Stimulated activated CD8-positive, alpha-beta memory T cell treated with anti-CD3 and anti-CD28 coated beads, Interleukin-4, amount 100 ng/mL, for 48 hours (primary cell): Measurements from ENCODE around the gene ZNF423.
A peak's percentile ranks its signal among the peaks of the same experiment; 100 is the strongest.

Experiments
- DNase-seq: peaks from one replicate; pipeline ENCODE4 v3.0.0-alpha.2; 2020

Gene ZNF423

DNA sequence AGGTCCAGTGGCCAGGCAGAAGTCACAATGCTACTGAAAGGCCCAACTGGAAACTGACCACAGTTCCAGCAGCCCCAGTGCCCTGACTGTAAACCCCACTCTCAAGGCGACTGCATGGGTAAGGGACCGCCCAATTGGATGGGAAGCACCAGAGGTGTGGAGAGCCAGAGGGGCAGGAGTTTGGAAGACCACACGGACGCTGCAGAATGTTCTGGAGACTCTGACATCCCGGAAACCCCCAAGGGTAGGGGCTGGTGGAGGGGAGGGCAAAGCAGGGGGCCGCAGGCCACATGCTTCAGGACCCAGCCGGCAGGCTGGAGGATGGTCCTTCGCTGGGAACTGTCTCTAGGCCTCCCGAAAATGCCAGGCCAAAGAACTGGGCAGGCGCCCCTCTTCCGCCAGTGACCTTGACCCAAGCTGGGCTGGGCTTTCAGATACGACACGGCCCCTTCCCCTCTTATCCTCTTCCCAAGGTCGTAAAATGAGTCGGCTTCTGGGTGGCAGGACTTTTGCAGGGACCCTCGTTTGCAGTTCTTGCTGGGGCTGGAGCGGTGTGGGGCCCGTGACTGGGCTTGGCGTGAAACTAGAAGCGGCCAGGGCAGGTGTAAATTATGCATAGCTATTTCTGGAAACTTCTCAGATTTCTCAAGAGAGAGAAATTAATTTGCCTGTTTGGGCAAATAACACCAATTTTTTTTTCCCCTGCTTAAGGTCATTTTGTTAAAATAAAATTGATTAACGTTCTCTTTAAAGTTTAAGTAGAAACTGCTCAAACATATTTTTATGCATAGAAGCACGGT, 372.1 kb downstream of the ZNF423 start:
- no peak for DNase-seq

DNA sequence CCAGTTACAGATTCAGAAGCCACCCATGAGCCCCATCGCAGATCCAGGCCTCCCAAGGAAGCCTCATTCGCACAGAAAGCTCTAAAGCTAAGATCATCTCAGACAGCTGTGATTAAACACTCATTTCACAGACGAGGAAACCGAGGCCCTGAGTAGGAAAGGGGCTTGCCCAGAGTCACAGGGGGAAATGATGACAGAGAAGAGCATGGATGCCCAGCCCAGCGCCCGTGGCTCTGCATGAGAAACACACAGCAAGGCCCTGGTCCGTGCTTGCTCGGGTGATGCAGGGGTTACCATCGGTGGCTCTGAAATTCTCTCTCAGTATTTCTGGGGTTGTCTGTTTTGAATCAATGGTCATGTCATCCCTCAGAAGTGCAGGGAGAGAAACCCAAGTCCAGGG, 372.7 kb downstream of the ZNF423 start:
- DNase-seq, result no peak

DNA sequence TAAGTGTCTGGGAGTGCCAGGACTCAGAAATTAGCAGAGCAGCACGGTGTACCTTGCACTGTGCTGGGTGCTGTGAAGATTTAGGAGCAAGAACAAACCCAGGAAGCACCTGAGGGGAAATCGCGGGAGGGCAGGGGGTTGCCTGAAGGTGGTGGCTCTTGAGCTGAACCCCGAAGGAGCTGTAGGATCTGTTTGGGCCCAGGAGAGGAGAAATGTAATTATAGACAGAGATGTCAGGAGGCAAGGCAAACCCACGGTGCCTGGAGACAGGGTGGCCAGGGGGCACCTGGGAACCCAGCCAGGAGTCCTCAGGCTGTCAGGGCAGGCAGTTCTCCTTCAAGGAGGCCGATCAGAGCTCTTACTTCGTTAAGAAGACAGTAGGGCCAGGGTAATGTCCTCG, 373.2 kb downstream of the ZNF423 start:
- DNase-seq, result no peak

DNA sequence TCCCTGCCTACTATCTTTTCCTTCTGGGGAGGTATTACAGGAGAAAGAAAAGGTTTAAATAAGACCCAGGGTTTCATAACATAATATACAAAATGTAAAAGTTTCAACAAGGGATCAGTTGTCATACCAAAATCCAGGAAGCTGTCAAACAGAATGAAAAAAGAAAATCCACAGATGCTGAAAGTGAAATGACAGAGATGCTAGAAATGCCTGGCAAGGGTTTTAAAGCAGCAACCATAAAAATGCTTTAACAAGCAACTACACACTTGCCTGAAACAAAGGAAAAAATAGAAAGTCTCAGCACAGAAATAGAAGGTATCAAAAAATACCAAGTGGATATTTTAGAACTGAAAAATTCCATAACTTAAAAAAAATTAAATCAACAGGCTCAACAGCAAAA, 377.3 kb downstream of the ZNF423 start:
- DNase-seq, result no peak

DNA sequence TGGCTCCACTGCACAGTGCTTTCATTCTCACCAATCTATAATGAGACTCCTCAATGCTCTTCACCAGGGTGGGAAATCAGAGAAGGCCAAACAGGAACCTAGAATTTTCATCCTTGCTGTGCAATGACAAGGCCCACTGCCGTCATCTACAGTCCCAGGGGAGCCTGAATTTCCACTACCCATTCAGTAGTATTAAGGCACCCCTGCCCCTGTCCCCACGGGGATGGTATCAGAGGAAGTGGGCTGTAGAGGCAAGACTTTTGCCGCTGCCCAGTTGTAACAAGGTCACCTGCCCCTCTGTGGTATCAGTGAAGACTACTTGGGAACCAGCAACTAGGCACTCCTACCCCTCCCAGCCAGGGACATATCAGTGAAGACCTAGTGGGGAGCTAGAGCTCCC, 377.8 kb downstream of the ZNF423 start:
- DNase-seq, result no peak

DNA sequence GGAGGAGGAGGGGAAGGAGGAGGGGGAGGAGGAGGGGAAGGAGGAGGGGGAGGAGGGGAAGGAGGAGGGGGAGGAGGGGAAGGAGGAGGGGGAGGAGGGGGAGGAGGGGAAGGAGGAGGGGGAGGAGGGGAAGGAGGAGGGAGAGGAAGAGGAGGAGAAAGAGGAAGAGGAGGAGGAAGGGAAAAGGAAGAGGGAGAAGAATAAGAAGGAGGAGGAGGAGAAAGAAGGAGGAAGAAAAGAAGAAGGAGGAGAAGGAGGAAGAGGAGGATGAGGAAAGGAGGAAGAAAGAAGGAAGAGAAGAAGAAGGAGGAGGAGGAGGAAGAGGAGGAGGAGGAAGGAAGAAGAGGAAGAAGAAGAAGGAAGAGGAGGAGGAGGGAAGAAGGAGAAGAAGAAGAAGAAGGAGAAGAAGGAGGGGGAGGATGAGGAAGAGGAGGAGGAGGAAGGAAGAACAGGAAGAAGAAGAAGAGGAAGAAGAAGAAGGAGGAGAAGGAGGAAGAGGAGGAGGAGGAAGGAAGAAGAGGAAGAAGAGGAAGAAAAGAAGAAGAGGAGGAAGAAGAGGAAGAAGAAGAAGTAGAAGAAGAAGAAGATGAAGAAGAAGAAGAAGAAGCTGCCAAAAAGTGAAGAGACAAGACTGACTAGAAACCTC, 378.5 kb downstream of the ZNF423 start:
- no peak for DNase-seq

DNA sequence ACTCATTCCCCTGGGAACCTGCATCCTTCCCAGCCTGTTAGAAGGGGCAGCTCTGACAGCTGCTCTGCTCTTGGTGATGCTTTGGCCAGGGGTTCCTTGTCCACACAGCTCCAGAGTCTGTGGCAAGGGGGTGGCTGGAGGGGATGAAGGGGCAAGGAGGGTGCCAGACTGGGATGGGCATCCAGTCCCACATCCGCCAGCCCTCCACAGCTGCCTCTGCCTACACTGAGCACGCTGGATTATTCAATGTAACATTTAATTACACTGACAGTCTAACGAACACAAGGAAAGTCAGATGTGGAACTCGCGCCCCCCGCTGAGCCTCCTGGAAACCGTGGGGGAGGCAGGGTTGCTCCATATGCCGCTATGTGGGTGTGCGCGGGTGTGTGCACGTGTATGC, 381.2 kb downstream of the ZNF423 start:
- no peak for DNase-seq

DNA sequence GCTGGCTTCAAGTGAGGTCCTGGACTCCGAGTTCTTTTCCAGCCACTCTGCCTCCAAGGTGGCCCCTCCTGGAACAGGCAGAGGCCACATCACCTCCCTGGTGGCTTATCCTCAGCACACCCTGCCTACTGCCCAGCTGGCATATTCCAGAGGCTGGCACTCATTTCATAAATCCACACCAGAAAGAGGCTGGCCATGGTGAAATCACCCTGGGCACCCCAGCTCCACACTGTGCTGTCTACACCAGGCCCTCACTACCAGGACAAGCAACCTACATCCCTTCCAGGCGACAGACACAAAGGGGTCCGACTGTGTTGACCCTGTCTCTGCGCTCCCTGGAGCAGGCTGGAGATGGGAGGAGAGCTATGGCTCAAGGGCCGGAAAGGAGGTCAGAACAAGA, 382.1 kb downstream of the ZNF423 start:
- DNase-seq, result no peak

DNA sequence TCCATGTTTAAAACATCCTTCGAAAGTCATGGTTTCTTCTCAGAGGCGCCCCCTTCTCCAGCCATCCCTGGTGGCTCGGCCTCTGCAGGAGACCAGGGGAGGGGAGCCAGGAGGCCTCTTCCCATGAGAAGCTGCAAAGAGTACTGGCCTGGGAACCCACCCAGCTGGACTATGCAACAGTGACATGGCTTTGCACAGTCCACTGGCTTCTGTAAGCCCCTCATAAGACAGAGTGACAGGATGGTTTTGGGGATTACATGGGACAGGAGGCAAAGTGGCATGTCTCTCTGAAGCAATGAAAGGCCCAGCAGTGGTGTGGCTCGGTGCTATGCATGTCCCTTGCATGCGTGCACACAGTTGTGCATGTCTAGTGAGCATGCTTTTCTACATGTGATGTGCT, 382.8 kb downstream of the ZNF423 start:
- DNase-seq, result no peak

DNA sequence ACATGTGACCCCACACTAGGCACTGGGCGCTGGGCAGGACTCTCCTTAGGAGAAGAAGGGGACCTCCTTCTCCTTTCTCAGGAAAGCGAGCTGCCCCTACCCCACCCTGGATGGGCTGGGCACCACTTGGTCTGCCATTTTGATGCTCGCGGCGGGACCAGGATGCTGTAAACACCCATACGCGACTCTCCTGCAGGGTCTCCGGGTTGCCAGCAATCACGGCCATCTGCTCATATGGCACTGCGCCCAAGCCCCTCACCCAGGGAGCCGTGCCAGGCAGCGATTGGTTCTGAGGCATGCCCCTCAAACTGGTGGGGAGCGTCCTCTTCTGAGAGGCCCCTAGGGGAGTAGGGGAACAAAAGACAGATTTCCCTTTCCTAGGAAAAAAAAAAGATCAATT, 383.3 kb downstream of the ZNF423 start:
- DNase-seq, result peak; percentile 7

DNA sequence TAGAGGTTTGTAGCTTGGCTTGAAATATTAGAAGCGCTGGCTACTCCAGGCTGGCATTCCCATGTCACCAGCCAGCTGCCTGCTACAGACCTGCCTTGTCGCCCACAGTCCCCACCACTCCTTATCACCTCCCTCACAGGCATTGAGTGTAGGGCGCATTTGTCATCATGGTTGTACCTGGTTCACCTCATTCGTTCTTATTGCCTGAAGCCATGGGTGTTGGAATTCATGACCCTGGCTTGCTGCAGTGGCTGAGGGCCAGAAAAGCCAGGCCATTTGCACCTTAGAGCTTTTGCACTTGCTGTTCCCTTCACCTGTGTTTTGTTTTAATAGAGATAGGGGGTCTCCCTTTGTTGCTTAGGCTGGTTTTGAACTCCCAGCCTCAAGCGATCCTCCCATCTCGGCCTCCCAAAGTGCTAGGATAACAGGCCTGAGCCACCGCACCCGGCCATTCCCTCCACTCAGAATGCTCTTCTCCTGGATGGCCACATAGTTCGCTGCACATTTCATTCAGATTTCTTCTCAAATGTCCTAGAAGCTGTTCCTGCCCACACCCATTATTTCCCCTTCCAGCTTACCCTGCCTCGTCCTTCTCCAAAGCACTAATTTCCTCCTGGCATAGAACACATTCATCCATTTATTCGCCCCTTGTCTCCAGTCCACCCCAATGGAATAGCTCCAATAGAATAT, 384.7 kb downstream of the ZNF423 start:
- DNase-seq, result peak; percentile 6

DNA sequence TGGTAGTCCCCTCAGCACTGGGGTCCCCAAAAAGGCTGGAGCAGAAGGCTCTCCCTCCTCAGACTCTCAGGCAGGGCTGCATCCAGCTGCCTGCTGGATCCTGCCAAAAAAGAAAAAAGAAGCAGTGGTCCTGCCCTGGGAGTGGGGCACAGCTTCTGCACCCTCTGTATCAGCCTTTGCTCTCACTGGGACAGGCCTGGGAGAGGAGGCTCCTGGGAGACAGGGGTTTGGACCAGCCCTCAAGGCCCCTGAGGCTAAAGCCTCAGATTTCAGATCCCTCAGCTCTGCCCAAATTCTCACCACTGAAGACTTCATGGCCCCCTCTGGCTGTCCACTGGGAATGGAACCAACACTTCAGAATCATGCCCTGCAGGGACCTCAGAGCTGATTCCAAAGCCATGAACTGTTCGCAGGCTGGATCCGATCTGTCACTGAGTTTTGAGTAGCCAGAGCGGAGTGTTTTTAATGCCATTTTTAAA, 385.4 kb downstream of the ZNF423 start:
- DNase-seq, result peak; percentile 10

DNA sequence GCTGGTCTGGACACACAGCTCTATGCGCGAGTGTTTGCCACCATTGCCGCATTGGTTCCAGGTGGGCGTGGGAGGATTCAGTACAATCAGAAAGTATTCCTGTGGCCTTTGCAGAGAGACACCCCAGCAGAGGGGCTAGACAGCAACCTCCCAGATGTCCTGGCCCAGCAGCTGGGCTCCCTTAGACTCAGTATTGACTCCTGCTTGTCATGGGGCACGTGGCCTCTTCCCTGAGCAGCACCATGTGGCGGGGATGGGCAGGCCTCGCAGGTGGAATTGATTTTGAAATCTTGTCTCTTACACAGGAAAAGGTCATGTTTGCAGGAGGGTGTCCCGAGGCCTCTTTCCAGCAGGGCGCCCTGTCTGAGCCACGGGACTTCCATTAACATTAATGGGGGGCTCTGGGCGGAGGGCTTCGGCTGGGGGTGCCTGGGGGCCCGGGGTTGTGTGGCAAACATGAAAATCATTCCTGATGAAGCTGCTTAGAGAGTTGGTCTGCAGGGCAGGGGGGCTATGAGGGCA, 385.9 kb downstream of the ZNF423 start:
- DNase-seq, result peak; percentile 7

DNA sequence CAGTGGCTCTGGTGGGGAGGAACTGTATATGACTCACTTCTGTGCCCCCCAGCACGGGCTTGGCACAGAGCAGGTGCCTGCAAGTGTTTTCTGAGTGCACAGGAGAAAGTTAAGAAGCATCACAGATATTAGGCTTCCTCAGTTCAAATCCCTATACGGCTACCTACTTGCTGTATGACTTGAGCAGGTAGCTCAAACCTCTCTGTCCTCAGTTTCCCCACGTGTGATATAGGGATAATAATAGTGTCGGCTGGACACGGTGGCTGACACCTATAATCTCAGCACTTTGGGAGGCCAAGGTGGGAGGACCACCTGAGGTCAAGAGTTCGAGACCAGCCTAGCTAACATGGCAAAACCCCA, 386.6 kb downstream of the ZNF423 start:
- DNase-seq, result peak; percentile 8

DNA sequence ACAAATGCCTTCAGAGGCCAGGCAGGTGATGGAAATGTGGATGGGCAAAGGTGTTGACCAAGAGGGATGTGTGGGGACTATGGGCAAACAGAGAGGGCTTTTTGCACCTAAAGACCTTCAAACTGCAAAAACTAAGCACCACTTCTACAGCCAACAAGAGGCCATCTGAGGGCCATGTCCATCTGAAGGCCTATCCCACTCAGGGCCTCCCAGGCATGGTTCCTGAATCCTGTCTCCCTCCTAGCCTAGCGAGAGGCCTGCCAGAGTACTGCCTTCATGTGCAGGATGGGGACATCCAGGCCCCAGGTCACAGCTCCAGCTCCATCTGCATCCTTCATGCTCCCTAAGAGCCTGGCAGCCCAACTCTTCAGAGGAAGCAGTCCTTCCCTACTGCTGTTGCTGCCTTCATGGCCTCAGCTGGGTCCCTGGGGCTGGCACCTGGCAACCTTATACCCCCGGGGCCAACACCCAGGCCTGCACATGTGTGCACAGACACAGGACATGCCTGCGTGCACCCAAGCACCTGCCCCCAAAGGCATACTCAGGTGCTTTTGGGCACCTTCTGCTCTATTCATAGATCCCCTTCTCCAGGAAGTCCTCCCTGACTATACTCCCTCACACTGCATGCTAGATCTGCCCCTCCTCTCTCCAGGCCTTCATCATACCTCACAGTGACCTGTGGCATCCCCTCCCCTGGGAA, 387.2 kb downstream of the ZNF423 start:
- DNase-seq, result no peak

DNA sequence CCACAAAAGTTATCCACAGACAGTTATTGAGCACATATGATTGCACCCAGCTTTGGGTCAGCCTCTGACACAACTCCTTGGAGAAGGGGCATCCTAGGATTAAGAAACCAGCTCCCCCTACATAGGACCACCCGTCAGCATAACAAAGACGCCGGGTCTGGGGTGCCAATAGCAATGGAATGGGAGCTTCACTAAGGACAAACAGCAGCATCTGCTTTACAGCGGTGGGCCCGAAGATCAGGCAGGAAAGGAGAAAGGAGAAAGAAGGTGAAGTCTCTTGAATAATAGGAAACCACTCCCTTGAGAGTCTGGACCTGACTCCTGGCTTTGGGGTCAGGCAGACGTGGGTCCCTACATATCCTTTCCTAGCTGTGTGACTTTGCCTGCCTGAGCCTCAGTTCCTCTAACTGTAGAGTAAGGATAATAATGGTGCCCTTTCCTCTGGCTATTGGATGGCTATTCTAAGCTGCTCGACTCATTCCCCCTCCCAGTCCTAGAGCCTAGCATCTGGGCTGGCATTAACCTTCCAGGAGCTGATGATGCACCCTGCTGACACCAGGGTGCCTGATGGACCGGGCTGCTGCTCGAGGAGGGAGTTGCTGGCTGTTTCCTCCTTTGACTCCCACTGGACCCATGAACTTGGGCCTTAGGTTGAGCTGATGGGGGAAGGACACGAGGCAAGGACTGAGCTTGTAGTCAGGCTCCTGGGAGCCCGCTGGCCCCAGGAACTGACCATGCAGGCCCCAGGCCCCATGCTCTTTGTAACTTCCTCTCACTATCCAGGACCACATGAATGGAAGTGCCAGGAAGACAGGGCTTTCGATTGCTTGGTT, 388.2 kb downstream of the ZNF423 start:
- peak; percentile 9 for DNase-seq

DNA sequence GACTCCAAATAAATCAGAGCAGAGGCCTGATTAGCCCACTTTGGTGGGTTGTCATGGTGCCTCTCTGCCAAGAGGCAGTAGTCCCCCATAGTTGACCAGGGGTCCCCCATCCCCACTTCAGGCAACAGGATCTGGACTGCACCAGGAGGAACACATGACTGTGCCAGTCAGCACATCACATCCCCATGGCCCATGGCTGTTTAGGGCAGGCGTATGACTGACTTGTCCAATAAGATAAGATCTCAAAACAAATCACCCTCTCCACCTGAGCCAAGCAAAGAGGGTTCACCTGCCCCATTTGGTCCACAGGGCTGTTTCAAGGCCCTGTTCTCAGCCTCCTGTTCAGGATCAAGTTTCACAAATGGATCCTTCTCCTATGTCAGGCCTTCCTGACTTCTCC, 389.0 kb downstream of the ZNF423 start:
- DNase-seq, result peak; percentile 14

DNA sequence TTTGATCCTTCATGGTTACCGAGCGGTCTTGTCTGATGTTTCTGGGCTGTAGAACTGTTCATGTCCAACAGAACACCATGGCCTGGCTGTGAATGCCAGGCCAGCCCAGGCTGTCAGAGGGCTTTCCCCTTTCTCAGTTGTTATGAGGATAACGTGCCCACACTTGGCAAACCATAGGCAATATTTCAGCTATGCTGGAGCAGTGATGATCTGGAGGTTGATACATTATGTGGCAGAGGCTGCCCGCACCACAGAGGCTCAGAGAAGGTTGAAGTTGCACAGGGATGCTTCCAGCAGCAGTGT, 389.4 kb downstream of the ZNF423 start:
- DNase-seq, result no peak

DNA sequence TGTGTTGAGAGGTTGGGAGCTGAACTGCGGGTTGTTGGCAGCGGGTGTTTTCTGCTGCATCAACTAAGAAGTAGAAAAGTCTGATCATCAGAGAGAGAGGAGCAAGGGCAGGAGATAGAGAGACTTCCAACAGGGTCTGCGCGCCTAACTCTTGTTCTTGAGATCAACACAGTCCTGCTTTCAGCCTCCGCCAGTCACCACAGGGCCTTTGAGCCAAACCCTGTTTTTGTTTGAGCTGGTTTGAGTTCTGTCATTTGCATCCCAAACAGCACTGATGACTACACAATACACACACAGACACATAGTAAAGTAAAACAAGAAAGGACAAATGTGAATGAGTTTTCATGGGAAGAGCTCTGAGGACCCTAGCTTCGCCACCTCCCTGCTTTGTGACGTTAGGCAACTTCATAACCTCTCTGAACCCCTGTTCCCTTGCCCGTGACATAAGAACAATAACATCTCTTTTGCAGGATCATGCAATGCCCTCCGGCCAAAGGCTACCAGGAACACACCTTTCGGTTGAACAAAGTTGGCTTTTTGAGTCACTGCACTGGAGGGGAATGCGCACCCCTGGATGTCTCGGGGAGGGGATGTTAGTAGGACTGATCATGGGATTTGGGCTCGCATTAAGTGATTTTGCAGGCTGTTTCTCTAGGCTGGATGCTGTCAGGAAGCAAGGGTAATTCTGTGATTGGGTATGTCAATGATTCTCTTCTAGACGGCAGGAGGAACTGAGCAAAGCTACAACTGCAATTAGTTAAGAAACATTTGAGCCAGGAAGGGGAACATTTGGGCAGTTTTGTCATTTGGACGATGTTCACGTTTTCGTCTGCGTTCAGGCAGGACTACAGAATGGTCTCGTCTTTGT, 390.0 kb downstream of the ZNF423 start:
- peak; percentile 11 for DNase-seq

DNA sequence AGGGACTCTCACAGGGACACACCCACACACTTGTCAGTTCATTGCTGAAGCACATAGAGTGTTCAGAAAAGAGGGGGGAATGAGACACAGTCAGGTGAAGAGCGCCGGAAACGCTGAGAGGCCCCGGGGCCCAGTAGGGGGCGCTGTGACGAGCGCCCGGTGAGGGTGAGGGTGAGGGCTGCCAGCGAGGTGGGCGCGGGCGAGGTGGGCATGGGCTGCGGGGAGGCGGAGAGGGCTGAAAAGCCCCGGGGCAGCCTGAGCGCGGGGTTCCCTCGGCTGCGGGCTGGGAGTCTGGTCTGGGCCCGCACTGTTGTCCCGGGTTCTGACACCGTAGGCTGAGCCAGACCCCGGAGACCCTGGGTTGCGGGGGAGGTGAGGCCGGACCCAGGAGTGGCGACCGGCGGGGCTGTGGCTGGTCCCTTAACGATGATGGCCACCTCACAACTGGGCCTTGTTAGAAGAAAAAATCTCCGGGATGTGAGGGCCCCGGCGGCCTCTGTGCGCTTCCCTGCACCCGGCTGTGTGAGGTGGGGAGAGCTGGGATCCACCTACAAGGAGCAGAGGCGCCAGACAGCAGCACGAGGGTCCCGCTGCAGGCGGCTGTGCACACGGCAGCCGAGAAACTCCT, 390.9 kb downstream of the ZNF423 start:
- peak; percentile 27 for DNase-seq

DNA sequence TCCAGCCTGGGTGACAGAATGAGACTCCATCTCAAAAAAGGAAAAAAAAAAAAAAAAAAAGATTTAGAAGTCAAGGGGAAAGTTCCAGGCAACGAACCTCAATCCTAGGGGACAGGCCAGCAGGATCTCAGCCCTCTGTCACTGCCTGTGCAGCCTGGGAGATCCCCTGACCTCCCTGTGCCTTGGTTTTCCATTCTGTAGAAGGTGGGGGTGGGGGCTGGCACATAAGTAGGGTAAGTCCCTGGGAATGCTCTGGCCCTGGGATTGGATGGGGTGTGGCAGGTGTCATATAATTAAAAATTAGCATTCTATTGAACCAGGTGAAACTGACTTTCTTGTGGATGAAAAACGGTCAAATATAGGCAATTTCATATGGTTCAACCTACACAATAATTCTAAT, 391.8 kb downstream of the ZNF423 start:
- DNase-seq, result peak; percentile 13
